Measurements from ENCODE around the gene PPP2R3A.
A peak's percentile ranks its signal among the peaks of the same experiment; 100 is the strongest.

Gene PPP2R3A

GRCh38 chr3:135991621-135992020 lies 26.1 kb downstream of the PPP2R3A start:
- DNase-seq (ENCODE audit: low read depth): no peak
- H3K4me3 ChIP-seq (ENCODE audit: control insufficient read depth, low read depth, low read length): no peak overlapping the region
- no peak for TF ChIP-seq CTCF (IDR thresholded peaks at IDR 0.05; ENCODE audit: control insufficient read depth, insufficient read depth, low read depth, low read length, missing control alignments)

- TF ChIP-seq CTCF (IDR thresholded peaks at IDR 0.05; ENCODE audit: control insufficient read depth, insufficient read depth, low read depth, low read length, missing control alignments): no peak
- no peak overlapping the region for H3K4me3 ChIP-seq (ENCODE audit: control insufficient read depth, low read depth, low read length)
- DNase-seq (ENCODE audit: low read depth): peak; percentile 53
These were observed 26.5 kb downstream of the PPP2R3A start for GRCh38 chr3:135992072-135992471.

- H3K4me3 ChIP-seq (ENCODE audit: control insufficient read depth, low read depth, low read length): no peak overlapping the region
- no peak for DNase-seq (ENCODE audit: low read depth)
- no peak for TF ChIP-seq CTCF (IDR thresholded peaks at IDR 0.05; ENCODE audit: control insufficient read depth, insufficient read depth, low read depth, low read length, missing control alignments)
These were observed 29.3 kb downstream of the PPP2R3A start for GRCh38 chr3:135994708-135995337.

- TF ChIP-seq CTCF (IDR thresholded peaks at IDR 0.05; ENCODE audit: control insufficient read depth, insufficient read depth, low read depth, low read length, missing control alignments): no peak
- DNase-seq (ENCODE audit: low read depth): no peak
- no peak overlapping the region for H3K4me3 ChIP-seq (ENCODE audit: control insufficient read depth, low read depth, low read length)
These were observed 30.2 kb downstream of the PPP2R3A start for GRCh38 chr3:135995766-135996165.

- H3K4me3 ChIP-seq (ENCODE audit: control insufficient read depth, low read depth, low read length): no peak overlapping the region
- TF ChIP-seq CTCF (IDR thresholded peaks at IDR 0.05; ENCODE audit: control insufficient read depth, insufficient read depth, low read depth, low read length, missing control alignments): no peak
- no peak for DNase-seq (ENCODE audit: low read depth)
These were observed 32.2 kb downstream of the PPP2R3A start for GRCh38 chr3:135997554-135998320.

GRCh38 chr3:136008221-136008620 lies 42.7 kb downstream of the PPP2R3A start:
- H3K4me3 ChIP-seq (ENCODE audit: control insufficient read depth, low read depth, low read length): no peak overlapping the region
- TF ChIP-seq CTCF (IDR thresholded peaks at IDR 0.05; ENCODE audit: control insufficient read depth, insufficient read depth, low read depth, low read length, missing control alignments): no peak
- DNase-seq (ENCODE audit: low read depth): no peak

Measured in AG09309 (cell line).